IPS DF 4.7 (cell line): ENCODE data around the gene TRIM71.
"Not testable (repeated sequence)": the region's sequence is repeated elsewhere in the genome, so short reads cannot be mapped to it uniquely, and the experiment has no call there.

Experiments
- DNase-seq: peaks from one replicate; pipeline ENCODE4 v3.0.0-alpha.2; 2013; ENCODE audit warnings: low spot score; ENCODE audit errors: extremely low read depth

The TRIM71 gene

DNA sequence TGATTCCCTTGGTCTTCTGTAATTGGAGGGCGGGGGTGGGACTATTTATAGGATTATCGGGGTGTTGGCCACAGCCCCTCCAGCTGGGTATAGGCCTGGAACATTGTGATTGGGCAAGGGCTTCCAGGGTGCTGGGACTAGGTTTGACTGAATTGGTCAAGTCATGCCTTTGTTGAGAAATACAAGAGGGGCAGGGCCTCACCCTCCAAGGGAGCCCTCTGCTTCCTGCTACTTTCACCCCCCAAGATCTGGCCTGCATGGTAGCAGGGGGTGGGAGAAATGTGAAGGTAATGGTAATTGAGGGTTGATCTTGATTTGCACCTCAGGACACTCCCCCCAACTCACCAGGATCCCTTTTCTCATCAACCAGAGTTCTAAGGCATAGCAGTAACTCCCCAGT, 25.2 kb downstream of the TRIM71 start:
- no peak for DNase-seq

DNA sequence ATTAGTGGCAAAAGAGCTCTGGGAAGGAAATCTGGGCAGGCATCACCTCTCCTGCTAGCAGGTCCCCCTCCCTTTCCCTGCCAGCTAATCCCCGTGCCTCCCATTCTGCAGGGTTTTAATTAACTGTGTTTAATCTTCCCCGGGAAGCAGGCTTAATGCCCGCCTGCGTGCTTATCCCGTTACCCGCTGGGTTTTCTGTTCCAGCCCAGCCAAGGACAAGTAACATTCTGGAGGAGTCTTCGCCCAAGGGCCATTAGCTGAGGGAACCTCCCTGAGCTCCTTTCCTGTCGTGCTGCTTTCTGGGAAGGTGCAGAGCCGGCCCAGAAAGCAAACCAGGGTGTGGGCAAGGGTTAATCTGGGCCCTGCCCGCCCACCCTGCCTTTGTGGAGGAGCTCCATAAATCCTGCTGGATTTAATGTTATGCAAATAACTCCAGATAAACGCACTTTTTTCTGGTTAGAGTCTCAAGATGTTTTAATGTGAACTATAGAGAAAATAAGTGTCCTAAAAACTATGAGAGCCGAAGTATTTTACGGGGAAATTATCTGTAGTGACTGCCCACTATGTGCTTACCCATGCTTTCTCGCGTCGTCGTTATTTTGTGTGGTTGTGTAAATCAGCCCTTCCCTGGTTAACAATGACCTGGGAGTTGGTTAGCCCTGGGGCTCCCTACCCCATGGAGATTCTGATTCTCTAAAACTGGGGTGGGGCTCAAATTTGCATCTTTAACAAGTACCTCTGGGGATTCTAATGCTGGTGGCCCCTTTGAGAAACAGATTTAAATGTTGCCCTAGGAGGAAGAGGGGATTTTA, 25.9 kb downstream of the TRIM71 start:
- DNase-seq: no peak

DNA sequence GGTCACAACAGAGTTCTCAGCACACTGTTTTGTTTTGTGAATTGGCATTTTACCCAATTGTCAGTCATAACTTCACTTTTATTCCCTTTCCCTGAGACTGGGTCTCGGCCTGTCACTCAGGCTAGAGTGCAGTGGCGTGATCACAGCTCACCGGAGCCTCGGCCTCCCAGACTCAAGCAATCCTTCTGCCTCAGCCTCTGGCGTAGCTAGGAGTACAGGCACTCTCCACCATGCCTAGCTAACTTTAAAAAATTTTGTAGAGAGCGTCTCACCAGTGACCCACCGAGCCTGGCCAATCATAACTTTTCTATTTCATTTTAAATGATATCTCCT, 26.5 kb downstream of the TRIM71 start:
- no peak for DNase-seq

DNA sequence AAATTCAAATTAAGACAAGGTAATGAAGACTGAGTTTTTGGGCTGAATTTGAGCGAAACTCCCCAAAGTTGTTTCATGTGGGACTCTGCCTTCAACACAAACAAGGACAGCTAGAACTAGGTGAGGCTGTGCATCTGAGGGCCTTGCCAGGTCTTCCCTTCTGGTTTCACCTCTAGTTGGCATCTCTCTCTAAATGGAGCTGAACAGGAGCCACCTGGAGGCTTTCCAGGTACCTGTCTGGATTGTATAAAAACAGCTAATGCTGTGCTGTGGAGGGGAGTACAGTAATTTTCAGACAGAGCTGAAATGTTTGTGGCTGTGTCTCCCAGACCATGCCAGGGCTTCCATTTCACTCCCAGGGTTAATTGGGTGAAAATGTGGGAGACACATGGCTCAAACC, 27.1 kb downstream of the TRIM71 start:
- DNase-seq: no peak

DNA sequence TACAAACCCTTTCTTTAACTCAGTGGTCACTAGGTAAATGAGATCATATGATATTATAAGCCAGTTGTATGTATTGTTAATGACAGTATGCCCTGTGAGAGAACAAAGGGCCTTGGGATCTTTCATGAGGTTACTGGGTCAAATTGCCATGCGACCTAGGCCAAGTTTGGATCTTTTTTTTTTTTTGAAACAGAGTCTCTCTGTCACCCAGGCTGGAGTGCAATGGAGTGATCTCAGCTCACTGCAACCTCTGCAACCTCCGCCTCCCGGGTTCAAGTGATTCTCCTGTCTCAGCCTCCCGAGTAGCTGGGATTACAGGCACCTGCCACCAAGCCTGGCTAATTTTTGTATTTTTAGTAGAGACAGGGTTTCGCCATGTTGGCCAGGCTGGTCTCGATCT, 27.7 kb downstream of the TRIM71 start:
- DNase-seq: not testable (repeated sequence)

GRCh38 chr3:32847045-32847444, 29.2 kb downstream of the TRIM71 start:
- not testable (repeated sequence) for DNase-seq

- no peak for DNase-seq
Measured at GRCh38 chr3:32847528-32847927, 29.7 kb downstream of the TRIM71 start.

DNA sequence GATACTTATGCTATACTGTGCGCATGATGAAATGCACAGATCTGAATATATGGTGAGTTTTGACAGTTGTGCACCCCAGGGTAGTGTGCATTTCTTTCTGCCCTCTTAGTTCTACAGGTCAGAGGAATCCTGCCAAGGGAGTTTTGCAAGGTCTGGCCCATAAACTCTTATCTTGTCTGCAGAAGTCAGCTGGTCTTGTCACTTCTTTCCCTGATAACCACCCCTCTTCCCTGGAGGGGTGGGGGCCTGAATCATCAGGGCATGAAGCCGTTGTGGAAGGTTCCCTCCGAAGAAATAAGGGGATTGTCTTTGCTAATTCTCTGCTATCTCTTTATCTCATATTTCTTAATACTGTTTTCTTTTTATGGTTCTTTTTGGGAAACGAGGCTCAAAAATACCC, 30.4 kb downstream of the TRIM71 start:
- no peak for DNase-seq

DNA sequence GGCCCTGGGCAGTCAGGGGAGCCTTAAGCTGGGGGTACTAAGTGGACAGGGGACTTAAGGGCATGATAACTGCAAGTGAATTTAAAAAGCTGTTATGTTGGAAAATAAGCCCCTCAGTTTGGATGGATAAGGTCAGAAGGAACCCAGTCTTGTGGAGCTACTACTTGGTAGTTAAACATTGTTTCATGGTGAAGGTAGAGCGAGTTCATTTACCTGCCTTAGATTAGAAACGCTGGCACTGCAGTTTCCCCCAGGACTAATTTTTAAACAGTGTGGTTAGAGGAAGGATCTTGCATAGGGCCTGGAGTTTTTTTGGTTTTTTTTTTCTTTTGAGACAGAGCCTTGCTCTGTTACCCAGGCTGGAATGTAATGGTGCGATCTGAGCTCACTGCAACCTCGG, 31.2 kb downstream of the TRIM71 start:
- no peak for DNase-seq

DNA sequence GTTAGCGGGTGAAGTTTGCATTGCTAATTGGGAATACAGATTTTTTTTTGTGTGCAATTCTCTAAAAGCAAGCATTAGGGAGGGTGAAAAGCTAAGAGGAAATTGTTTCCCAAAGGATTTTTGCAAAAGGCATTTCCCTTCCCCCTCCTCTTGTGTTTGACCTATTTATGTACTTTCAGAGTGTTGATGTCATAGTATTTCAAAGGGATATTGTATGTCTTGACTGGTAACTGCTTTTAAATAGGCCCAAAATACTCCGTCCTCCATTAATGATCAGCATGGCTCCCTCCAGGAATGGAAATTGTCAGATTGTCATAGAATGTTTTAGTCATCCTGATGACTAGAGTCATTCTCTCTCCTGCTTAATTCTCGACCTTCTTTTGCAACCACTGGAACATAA, 32.4 kb downstream of the TRIM71 start:
- DNase-seq: no peak

- DNase-seq: no peak
Measured at GRCh38 chr3:32850636-32851035, 32.8 kb downstream of the TRIM71 start.

- no peak for DNase-seq
Measured at GRCh38 chr3:32852146-32852545, 34.3 kb downstream of the TRIM71 start.

GRCh38 chr3:32855350-32855953, 37.7 kb downstream of the TRIM71 start:
- DNase-seq: no peak

- DNase-seq: no peak
Measured at GRCh38 chr3:32856355-32856889, 38.6 kb downstream of the TRIM71 start.

DNA sequence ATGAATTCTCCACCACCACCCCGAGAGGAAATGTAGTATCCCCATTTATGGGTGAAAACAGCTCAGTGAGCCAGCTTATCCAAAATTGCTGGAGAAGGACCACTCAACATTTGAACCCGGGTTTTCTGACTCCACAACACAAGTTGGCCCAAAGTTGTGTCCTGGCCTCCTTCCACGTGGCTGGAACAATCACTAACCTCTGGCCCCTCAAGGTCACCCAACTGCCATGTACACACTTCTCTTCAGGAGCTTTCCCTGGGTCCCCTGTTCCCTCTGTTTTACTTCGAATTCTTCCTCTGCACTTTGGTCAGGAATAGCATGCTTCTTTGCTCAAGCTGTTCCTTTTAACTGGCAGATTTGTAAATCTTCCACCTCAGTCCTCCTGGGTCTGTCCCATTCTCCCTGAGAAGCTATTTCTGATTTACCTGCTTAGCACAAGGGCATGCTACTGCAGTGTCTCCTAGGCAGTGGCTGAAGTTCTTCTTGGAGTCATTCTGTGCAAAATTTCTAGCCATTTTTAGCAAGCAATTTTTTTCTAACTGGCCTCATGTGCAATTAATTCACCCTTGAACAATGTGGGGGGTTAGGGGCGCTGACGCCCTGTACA, 39.2 kb downstream of the TRIM71 start:
- DNase-seq: no peak

DNA sequence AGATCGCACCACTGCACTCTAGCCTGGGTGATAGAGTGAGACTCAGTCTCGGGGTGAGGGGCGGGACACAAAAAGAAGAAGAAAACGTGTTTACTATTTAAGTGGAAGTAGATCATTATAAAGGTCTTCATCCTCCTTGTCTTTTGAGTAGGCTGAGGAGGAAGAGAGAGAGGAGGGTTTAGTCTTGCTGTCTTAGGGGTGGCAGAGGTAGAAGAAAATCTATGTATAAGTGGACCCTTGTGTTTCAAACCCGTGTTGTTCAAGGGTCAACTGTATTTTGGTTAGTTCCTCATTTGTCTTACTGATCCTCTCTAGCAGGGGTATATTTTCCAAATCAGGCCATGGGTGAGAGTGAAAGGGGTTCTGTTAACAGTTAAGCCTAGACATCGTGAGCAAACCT, 40.1 kb downstream of the TRIM71 start:
- no peak for DNase-seq

GRCh38 chr3:32859604-32860237, 41.9 kb downstream of the TRIM71 start:
- no peak for DNase-seq

DNA sequence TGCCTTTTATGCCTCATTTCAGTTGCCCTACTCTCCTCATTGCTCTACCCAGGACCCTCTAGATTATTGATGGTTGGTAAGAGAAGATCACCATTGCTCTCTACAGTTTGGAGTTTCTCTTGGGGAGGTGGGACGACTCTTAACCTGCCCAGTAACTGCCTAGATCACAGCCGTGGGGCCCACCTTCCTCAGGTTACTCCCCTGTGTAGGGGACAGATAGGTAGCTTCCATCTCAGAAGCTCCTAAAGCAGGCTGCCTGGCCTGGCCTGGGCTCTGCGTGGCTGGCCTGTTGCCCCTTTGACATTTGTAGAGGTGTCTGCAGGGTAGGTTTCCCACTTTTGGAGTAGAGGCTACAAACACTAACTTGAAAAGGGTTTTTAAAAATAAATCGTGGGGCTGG, 42.7 kb downstream of the TRIM71 start:
- DNase-seq: no peak

DNA sequence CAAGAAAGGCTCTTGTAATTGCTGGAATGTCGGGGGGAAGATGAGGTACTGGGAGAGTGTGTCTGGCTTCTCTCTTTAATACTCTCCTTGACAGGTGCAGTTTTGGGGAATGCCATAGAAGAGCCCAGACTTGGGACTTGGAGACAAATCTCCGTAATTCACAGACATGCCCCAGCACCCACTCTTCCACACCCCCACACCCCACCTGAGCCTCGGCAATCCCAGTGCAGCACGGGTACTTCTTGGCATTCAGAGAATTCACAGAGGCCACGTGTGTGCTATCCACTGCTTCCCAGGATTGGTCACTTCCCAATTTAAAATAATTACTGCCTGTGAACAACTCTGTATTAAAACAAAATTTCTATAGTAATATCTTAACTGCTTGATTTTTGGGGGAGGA, 43.9 kb downstream of the TRIM71 start:
- no peak for DNase-seq

DNA sequence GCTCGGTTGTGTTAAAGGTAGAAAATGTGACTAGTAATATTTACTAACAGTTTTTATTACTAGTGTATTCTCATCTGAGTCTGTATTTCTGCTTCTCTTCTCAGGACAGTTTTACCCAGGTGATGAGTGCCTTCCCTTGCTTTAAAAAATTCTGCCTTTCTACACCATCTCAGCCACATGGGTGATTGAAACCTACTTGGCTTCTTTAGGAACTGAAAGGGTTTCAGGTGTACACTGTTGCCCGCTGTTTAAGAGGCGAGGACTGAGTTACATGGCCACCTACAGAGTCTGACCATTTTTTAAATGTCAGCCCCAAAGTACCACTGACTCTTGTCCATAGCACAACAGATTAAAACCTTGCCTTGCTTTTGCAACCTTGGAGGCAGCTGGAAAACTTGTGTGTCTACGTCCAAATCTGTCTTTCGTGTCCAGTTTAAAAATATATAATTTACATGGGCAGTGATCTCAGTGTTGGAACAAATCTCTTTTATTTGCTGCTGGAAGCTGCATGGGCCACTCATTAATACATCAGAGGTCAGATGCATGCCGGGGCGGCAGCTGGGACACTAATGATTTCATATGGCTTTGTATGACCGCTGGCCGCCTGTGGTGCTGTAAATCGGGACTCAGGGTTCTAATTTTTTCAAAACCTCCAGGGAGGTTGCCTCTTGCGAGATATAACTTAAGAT, 44.6 kb downstream of the TRIM71 start:
- no peak for DNase-seq

GRCh38 chr3:32862936-32863487, 45.2 kb downstream of the TRIM71 start:
- no peak for DNase-seq
